T-helper 1 cell treated with Interleukin-12 subunit alpha and Interleukin-12 subunit beta and Interleukin-4 antibody, amounts not matched to agents 30 μg/mL and 1 μg/mL, for 36 hours (primary cell): ENCODE data around the gene COL8A1.

ENCODE experiments used
- H3K27ac Mint-ChIP-seq: one replicate; pipeline ENCODE4 v1.8.0; 2021; ENCODE audit warnings: mild to moderate bottlenecking, mixed read lengths
- H3K27me3 Mint-ChIP-seq: one replicate; pipeline ENCODE4 v1.8.0; 2021; ENCODE audit warnings: low read depth, mixed read lengths
- H3K36me3 Mint-ChIP-seq: one replicate; pipeline ENCODE4 v1.8.0; 2021; ENCODE audit warnings: low read depth, mixed read lengths
- H3K4me1 Mint-ChIP-seq: one replicate; pipeline ENCODE4 v1.8.0; 2021; ENCODE audit warnings: low read depth, mixed read lengths
- H3K4me3 Mint-ChIP-seq: one replicate; pipeline ENCODE4 v1.8.0; 2021; ENCODE audit warnings: mild to moderate bottlenecking, moderate library complexity, mixed read lengths
- H3K9me3 Mint-ChIP-seq: one replicate; pipeline ENCODE4 v1.8.0; 2021; ENCODE audit warnings: mixed read lengths

The COL8A1 gene

GRCh38 chr3:99845999-99846398, 207.6 kb downstream of the COL8A1 start:
- H3K36me3 Mint-ChIP-seq, result peaks cover 9% of the 10 kb centered on the region
- no peaks in the 10 kb centered on the region for H3K27me3 Mint-ChIP-seq

GRCh38 chr3:99846477-99847160, 208.2 kb downstream of the COL8A1 start:
- H3K27me3 Mint-ChIP-seq, result no peaks in the 10 kb centered on the region
- peaks cover 19% of the 10 kb centered on the region for H3K4me1 Mint-ChIP-seq
- no peaks in the 10 kb centered on the region for H3K9me3 Mint-ChIP-seq
- H3K36me3 Mint-ChIP-seq, result peaks cover 9% of the 10 kb centered on the region
- no peak overlapping the region for H3K27ac Mint-ChIP-seq
- H3K4me3 Mint-ChIP-seq, result no peak overlapping the region

More at GRCh38 chr3:99845999-99846398, 207.6 kb downstream of the COL8A1 start:
- no peaks in the 10 kb centered on the region for H3K9me3 Mint-ChIP-seq
- no peak overlapping the region for H3K4me3 Mint-ChIP-seq
- no peak overlapping the region for H3K27ac Mint-ChIP-seq
- peaks cover 18% of the 10 kb centered on the region for H3K4me1 Mint-ChIP-seq

DNA sequence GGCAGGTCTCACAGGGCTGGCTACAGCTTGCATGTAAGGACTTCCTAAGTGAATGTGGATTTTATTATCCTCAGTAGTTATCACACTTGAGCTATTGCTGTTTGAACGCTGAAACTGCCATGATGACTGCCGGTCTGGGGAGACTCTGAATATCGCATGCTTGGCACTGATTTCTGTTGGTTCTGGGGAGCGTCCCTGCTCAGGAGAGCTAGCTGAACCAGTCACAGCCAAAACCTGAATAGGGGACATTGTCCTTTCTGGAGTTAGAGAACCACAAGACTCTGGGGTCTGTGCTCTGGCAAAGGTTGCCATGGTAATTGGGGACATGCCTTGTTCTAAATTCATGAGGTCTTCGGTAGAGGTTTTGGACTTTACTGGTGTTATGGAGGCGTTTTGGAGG, 210.0 kb downstream of the COL8A1 start:
- H3K36me3 Mint-ChIP-seq, result peaks cover 11% of the 10 kb centered on the region
- no peaks in the 10 kb centered on the region for H3K27me3 Mint-ChIP-seq
- no peaks in the 10 kb centered on the region for H3K9me3 Mint-ChIP-seq
- no peak overlapping the region for H3K27ac Mint-ChIP-seq
- H3K4me3 Mint-ChIP-seq, result no peak overlapping the region
- peaks cover 15% of the 10 kb centered on the region for H3K4me1 Mint-ChIP-seq
